HFF-Myc (cell line): Measurements from ENCODE around the gene LSM7.

ENCODE experiments used
- DNase-seq: peaks from one replicate; pipeline ENCODE4 v3.0.0-alpha.2; 2011; ENCODE audit warnings: low read depth; ENCODE audit errors: extremely low read depth
- H3K4me3 ChIP-seq: replicated peaks from 2 replicates; pipeline ENCODE4 v1.5.1; 2011; ENCODE audit warnings: low read depth, mild to moderate bottlenecking, control low read depth, low read length
- CTCF ChIP-seq: IDR thresholded peaks from 2 replicates; pipeline ENCODE4 v1.5.1; 2012; ENCODE audit warnings: mild to moderate bottlenecking, low read depth, low read length, control low read depth; ENCODE audit errors: missing control alignments

The LSM7 gene

GRCh38 chr19:2359992-2360685, 31.8 kb upstream of the LSM7 start, which contains the start of gene TMPRSS9:
TSS of gene TMPRSS9 (plus strand) at chr19:2360265. CDS start at chr19:2389786, 29,521 bp downstream.
- DNase-seq: no peak
- H3K4me3 ChIP-seq: no peak within 1 kb of the TSS
- TF ChIP-seq CTCF: no peak

GRCh38 chr19:2358548-2359173, 30.3 kb upstream of the LSM7 start:
- no peak overlapping the region for H3K4me3 ChIP-seq
- no peak for DNase-seq
- no peak for TF ChIP-seq CTCF

- no peak for DNase-seq
- no peak for TF ChIP-seq CTCF
- no peak overlapping the region for H3K4me3 ChIP-seq
Observed at GRCh38 chr19:2357279-2358206, 29.2 kb upstream of the LSM7 start.

- DNase-seq: no peak
- H3K4me3 ChIP-seq: no peak overlapping the region
- no peak for TF ChIP-seq CTCF
Observed at GRCh38 chr19:2356036-2356646, 27.8 kb upstream of the LSM7 start.

- no peak for DNase-seq
- H3K4me3 ChIP-seq: no peak overlapping the region
- no peak for TF ChIP-seq CTCF
Observed at GRCh38 chr19:2355168-2356035, 27.0 kb upstream of the LSM7 start.

- DNase-seq: no peak
- TF ChIP-seq CTCF: no peak
Observed at GRCh38 chr19:2354670-2355069, 26.3 kb upstream of the LSM7 start.

More at GRCh38 chr19:2354670-2355069, 26.3 kb upstream of the LSM7 start:
- no peak overlapping the region for H3K4me3 ChIP-seq
